CD14-positive monocyte (primary cell): ENCODE measurements around the gene SULF2. TPM values are rescaled to one million over a fixed set of nuclear protein-coding genes. Genes with fewer than 3 reads are reported as not detected.
A peak's percentile ranks its signal among the peaks of the same experiment; 100 is the strongest.

Source experiments
- DNase-seq, 3 donors: peaks; one replicate each; pipeline ENCODE4 v3.0.0-alpha.2; 2011 to 2022
- H2AFZ ChIP-seq: 2 replicates; pipeline ENCODE4 v1.6.0; 2012; ENCODE audit warnings: mild to moderate bottlenecking, low read depth, low read length, inconsistent platforms; ENCODE audit not compliant: insufficient read depth, poor library complexity, severe bottlenecking
- H3K27ac ChIP-seq, 2 donors: 1 replicate in 1 of 2; 2 replicates in 1 of 2; pipeline ENCODE4 v1.5.1; 2012 to 2013; ENCODE audit warnings: low read length in 2 of 2, control low read depth in 1 of 2, inconsistent platforms in 1 of 2, low read depth in 1 of 2, mild to moderate bottlenecking in 1 of 2
- H3K27me3 ChIP-seq, 2 donors: one replicate each; pipeline versions ENCODE4 v1.6.0 to v1.6.1; 2011 to 2013; ENCODE audit warnings: low read length in 2 of 2; ENCODE audit not compliant: control insufficient read depth in 2 of 2, insufficient read depth in 2 of 2
- H3K36me3 ChIP-seq, 2 donors: replicated peaks in 1 of 2; 1 replicate in 1 of 2; 2 replicates in 1 of 2; pipeline versions ENCODE4 v1.5.1 to v1.6.1; 2012 to 2013; ENCODE audit warnings: low read length in 2 of 2, control low read depth in 1 of 2, inconsistent platforms in 1 of 2, mild to moderate bottlenecking in 1 of 2; ENCODE audit not compliant: insufficient read depth in 2 of 2, control insufficient read depth in 1 of 2
- H3K4me1 ChIP-seq, 2 donors: 1 replicate in 1 of 2; 2 replicates in 1 of 2; pipeline versions ENCODE4 v1.5.1 to v1.6.1; 2012 to 2013; ENCODE audit warnings: low read length in 2 of 2, control low read depth in 1 of 2, inconsistent platforms in 1 of 2, mild to moderate bottlenecking in 1 of 2, moderate library complexity in 1 of 2; ENCODE audit not compliant: insufficient read depth in 2 of 2, control insufficient read depth in 1 of 2
- H3K4me2 ChIP-seq: replicated peaks from 2 replicates; pipeline ENCODE3; 2012; ENCODE audit warnings: low read length, moderate library complexity, mild to moderate bottlenecking; ENCODE audit not compliant: poor library complexity, severe bottlenecking; ENCODE audit errors: extremely low read depth
- H3K4me3 ChIP-seq, 3 experiments: fragments of 200-600 bp in 1 of 3; sonication (generic) in 1 of 3; replicated peaks in 1 of 3; 1 replicate in 2 of 3; 2 replicates in 1 of 3; pipeline ENCODE4 v1.5.1; 2011 to 2013; ENCODE audit warnings: low read length in 3 of 3, mild to moderate bottlenecking in 3 of 3, control low read depth in 2 of 3, low read depth in 2 of 3, inconsistent platforms in 1 of 3, moderate library complexity in 1 of 3
- H3K79me2 ChIP-seq: 2 replicates; pipeline ENCODE4 v1.6.0; 2012; ENCODE audit warnings: mild to moderate bottlenecking, control low read depth, inconsistent platforms, low read length, moderate library complexity; ENCODE audit not compliant: insufficient read depth
- H3K9ac ChIP-seq: 2 replicates; pipeline ENCODE4 v1.6.0; 2017; ENCODE audit warnings: low read length, mild to moderate bottlenecking; ENCODE audit not compliant: insufficient read depth, poor library complexity, severe bottlenecking
- H3K9me3 ChIP-seq, 2 donors: replicated peaks in 1 of 2; 1 replicate in 1 of 2; 2 replicates in 1 of 2; pipeline versions ENCODE4 v1.5.1 to v1.6.1; 2012 to 2013; ENCODE audit warnings: low read length in 2 of 2, control low read depth in 1 of 2; ENCODE audit not compliant: control insufficient read depth in 1 of 2, insufficient read depth in 1 of 2
- H4K20me1 ChIP-seq: 2 replicates; pipeline ENCODE4 v1.6.0; 2012; ENCODE audit warnings: mild to moderate bottlenecking, low read length, control low read depth, moderate library complexity; ENCODE audit not compliant: insufficient read depth
- H3K27ac Mint-ChIP-seq, 7 donors: one replicate each; pipeline ENCODE4 v1.8.0; 2020; ENCODE audit warnings: mild to moderate bottlenecking in 7 of 7, mixed read lengths in 7 of 7, moderate library complexity in 6 of 7, inconsistent platforms in 2 of 7
- H3K27me3 Mint-ChIP-seq, 3 donors: one replicate each; pipeline ENCODE4 v1.8.0; 2021 to 2022; ENCODE audit warnings: low read depth in 3 of 3, mild to moderate bottlenecking in 3 of 3, mixed read lengths in 3 of 3, moderate library complexity in 3 of 3, inconsistent platforms in 1 of 3
- H3K36me3 Mint-ChIP-seq, 2 donors: one replicate each; pipeline ENCODE4 v1.8.0; 2020; ENCODE audit warnings: mixed read lengths in 2 of 2, inconsistent platforms in 1 of 2, mild to moderate bottlenecking in 1 of 2
- H3K4me1 Mint-ChIP-seq: one replicate; pipeline ENCODE4 v1.8.0; 2020; ENCODE audit warnings: mild to moderate bottlenecking, mixed read lengths
- H3K4me3 Mint-ChIP-seq, 2 donors: one replicate each; pipeline ENCODE4 v1.8.0; 2020; ENCODE audit warnings: mild to moderate bottlenecking in 2 of 2, mixed read lengths in 2 of 2, moderate library complexity in 1 of 2
- H3K9me3 Mint-ChIP-seq, 7 donors: one replicate each; pipeline ENCODE4 v1.8.0; 2020 to 2022; ENCODE audit warnings: mixed read lengths in 7 of 7, mild to moderate bottlenecking in 6 of 7, moderate library complexity in 6 of 7, inconsistent platforms in 2 of 7
- WGBS: methylation state at CpG from one replicate; pipeline ENCODE4 v1.1.5; 2013; ENCODE audit warnings: missing lambda C conversion rate; ENCODE audit not compliant: insufficient coverage; 5-methylcytosine and 5-hydroxymethylcytosine counted together
- intact Hi-C, 2 donors: fragments of 100-400 bp; cut with micrococcal nuclease; formaldehyde crosslinking; loops; one replicate each; pipeline versions ENCODE4 v1.15.0 to v1.15.1; 2023
- polyA plus RNA-seq, 3 donors: library from polyadenylated mRNA; depleted of rRNA in 1 of 3; unstranded in 2 of 3; stranded (reverse) in 1 of 3; fragments of 300-500 nt in 2 of 3; fragments of >200 nt in 1 of 3; fragmentation: Illumina TruSeq in 2 of 3; gene quantifications; 1 replicate in 2 of 3; 2 replicates in 1 of 3; pipeline ENCODE4 v1.2.3, GENCODE V29; 2012 to 2021
- TF ChIP-seq, protein P1 (sequence below): fragments of 200-600 bp; IDR thresholded peaks from one replicate; pipeline ENCODE4 v1.8.0; 2022; ENCODE audit warnings: antibody characterized with exemption, mild to moderate bottlenecking

Gene SULF2
- polyA plus RNA-seq, 3 donors, result 60.3 to 156 (median 75.5) TPM

DNA sequence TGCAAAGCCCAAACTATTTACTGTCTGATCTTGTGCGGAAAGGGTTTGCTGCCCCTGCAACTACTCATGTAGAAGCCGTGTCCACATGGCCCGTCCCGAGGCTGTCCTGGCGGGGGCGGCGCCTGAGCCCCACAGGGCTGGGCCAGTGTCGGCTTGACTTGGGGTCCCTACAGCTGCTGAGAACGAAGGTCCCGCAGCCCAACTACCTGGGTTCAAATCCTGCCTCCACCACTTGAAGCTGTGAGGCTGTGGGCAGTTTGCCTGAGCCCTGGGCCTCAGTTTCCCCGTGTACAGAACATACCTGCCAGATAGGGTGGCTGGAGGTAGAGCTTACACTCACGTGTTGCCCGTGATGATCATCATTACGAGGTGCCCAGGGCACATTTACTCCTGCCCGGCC, 111.1 kb downstream of the SULF2 start:
- no peaks in the 10 kb centered on the region for H3K79me2 ChIP-seq
- H3K4me2 ChIP-seq, result no peak overlapping the region
- H3K4me3 ChIP-seq, result no peak overlapping the region
- no peak overlapping the region for H3K27ac Mint-ChIP-seq
- H4K20me1 ChIP-seq, result peaks cover 95% of the 10 kb centered on the region
- H3K9ac ChIP-seq, result no peak overlapping the region
- peaks cover 0 to 6% (median 0%) of the 10 kb centered on the region in 7 donors for H3K9me3 Mint-ChIP-seq
- H3K4me1 ChIP-seq, result no peaks in the 10 kb centered on the region
- H2AFZ ChIP-seq, result no peak overlapping the region
- TF ChIP-seq, protein P1, sequence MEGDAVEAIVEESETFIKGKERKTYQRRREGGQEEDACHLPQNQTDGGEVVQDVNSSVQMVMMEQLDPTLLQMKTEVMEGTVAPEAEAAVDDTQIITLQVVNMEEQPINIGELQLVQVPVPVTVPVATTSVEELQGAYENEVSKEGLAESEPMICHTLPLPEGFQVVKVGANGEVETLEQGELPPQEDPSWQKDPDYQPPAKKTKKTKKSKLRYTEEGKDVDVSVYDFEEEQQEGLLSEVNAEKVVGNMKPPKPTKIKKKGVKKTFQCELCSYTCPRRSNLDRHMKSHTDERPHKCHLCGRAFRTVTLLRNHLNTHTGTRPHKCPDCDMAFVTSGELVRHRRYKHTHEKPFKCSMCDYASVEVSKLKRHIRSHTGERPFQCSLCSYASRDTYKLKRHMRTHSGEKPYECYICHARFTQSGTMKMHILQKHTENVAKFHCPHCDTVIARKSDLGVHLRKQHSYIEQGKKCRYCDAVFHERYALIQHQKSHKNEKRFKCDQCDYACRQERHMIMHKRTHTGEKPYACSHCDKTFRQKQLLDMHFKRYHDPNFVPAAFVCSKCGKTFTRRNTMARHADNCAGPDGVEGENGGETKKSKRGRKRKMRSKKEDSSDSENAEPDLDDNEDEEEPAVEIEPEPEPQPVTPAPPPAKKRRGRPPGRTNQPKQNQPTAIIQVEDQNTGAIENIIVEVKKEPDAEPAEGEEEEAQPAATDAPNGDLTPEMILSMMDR, result no peak
- H3K27me3 Mint-ChIP-seq, result peaks cover 0 to 5% (median 4%) of the 10 kb centered on the region in 3 donors
- no peak for DNase-seq
- intact Hi-C loops, result no loop called here
- no peaks in the 10 kb centered on the region for H3K27me3 ChIP-seq
- peaks cover 81 to 98% of the 10 kb centered on the region in 2 donors for H3K36me3 ChIP-seq
- no peaks in the 10 kb centered on the region for H3K4me1 Mint-ChIP-seq
- H3K36me3 Mint-ChIP-seq, result peaks cover 92 to 98% of the 10 kb centered on the region in 2 donors
- H3K4me3 Mint-ChIP-seq, result no peak overlapping the region
- no peaks in the 10 kb centered on the region for H3K9me3 ChIP-seq
- WGBS, result 98% methylated on average over 14 of the region's 15 CpGs
- H3K27ac ChIP-seq, result no peak overlapping the region

DNA sequence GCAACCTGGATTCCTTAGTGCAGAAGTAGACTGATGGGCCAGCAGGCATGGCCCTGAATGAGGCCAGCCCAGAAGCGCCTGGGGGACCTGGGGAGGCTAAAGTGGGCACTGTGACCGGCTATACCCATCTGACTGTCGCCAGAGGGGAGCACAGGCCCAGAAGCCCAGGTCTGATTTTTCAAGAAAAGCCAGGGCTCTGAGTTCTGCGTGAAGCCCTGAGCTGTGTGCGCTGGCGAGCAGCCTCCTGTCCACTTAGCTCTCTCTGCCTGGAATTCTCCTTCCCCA, 111.7 kb downstream of the SULF2 start:
- H3K79me2 ChIP-seq, result no peaks in the 10 kb centered on the region
- H3K4me3 ChIP-seq, result no peak overlapping the region
- H3K27ac Mint-ChIP-seq, result peak overlapping the region in 1 of 7 donors; percentile 76
- no peak overlapping the region for H2AFZ ChIP-seq
- WGBS, result 93% methylated on average over 6 of the region's 6 CpGs
- TF ChIP-seq, protein P1, result no peak
- H3K27me3 Mint-ChIP-seq, result peaks cover 0 to 7% (median 4%) of the 10 kb centered on the region in 3 donors
- H3K4me2 ChIP-seq, result no peak overlapping the region
- no peak overlapping the region for H3K9ac ChIP-seq
- peaks cover 80 to 98% of the 10 kb centered on the region in 2 donors for H3K36me3 ChIP-seq
- H3K36me3 Mint-ChIP-seq, result peaks cover 94 to 98% of the 10 kb centered on the region in 2 donors
- H3K27ac ChIP-seq, result no peak overlapping the region
- intact Hi-C loops, result no loop called here
- DNase-seq, result no peak
- no peaks in the 10 kb centered on the region for H3K27me3 ChIP-seq
- no peaks in the 10 kb centered on the region for H3K4me1 Mint-ChIP-seq
- H3K9me3 Mint-ChIP-seq, result peaks cover 0 to 6% (median 0%) of the 10 kb centered on the region in 7 donors
- H4K20me1 ChIP-seq, result peaks cover 95% of the 10 kb centered on the region
- H3K9me3 ChIP-seq, result no peaks in the 10 kb centered on the region
- H3K4me1 ChIP-seq, result no peaks in the 10 kb centered on the region
- H3K4me3 Mint-ChIP-seq, result no peak overlapping the region
